IPS-11a (cell line): Measurements from ENCODE around the gene FAP.

Experiments
- H3K4me3 ChIP-seq: one replicate; pipeline ENCODE4 v1.5.1; 2013; ENCODE audit warnings: low read depth, low read length, control low read depth

Gene FAP

GRCh38 chr2:162196638-162197037 lies 46.6 kb downstream of the FAP start:
- H3K4me3 ChIP-seq: no peak overlapping the region

- no peak overlapping the region for H3K4me3 ChIP-seq
Measured at GRCh38 chr2:162188451-162188850, 54.8 kb downstream of the FAP start.

- no peak overlapping the region for H3K4me3 ChIP-seq
Measured at GRCh38 chr2:162185541-162186232, 57.6 kb downstream of the FAP start.

GRCh38 chr2:162184821-162185450 lies 58.3 kb downstream of the FAP start:
- H3K4me3 ChIP-seq: no peak overlapping the region

- no peak overlapping the region for H3K4me3 ChIP-seq
Measured at GRCh38 chr2:162184359-162184758, 58.9 kb downstream of the FAP start.

GRCh38 chr2:162182395-162182794 lies 60.9 kb downstream of the FAP start:
- H3K4me3 ChIP-seq: no peak overlapping the region

GRCh38 chr2:162177301-162177700 lies 65.9 kb downstream of the FAP start:
- no peak overlapping the region for H3K4me3 ChIP-seq

- no peak overlapping the region for H3K4me3 ChIP-seq
Measured at GRCh38 chr2:162175714-162176113, 67.5 kb downstream of the FAP start.

- H3K4me3 ChIP-seq: no peak overlapping the region
Measured at GRCh38 chr2:162174746-162175145, 68.5 kb downstream of the FAP start.

GRCh38 chr2:162172802-162173370 lies 70.4 kb downstream of the FAP start:
- H3K4me3 ChIP-seq: no peak overlapping the region

GRCh38 chr2:162166745-162167144 lies 76.5 kb downstream of the FAP start:
- H3K4me3 ChIP-seq: no peak overlapping the region

GRCh38 chr2:162166174-162166573 lies 77.1 kb downstream of the FAP start:
- no peak overlapping the region for H3K4me3 ChIP-seq

GRCh38 chr2:162164802-162165201 lies 78.4 kb downstream of the FAP start:
- no peak overlapping the region for H3K4me3 ChIP-seq

GRCh38 chr2:162159446-162159845 lies 83.8 kb downstream of the FAP start:
- H3K4me3 ChIP-seq: no peak overlapping the region

GRCh38 chr2:162156149-162156548 lies 87.1 kb downstream of the FAP start:
- no peak overlapping the region for H3K4me3 ChIP-seq

GRCh38 chr2:162155093-162155492 lies 88.2 kb downstream of the FAP start:
- no peak overlapping the region for H3K4me3 ChIP-seq

- no peak overlapping the region for H3K4me3 ChIP-seq
Measured at GRCh38 chr2:162153608-162154224, 89.5 kb downstream of the FAP start.

GRCh38 chr2:162152147-162152546 lies 91.1 kb downstream of the FAP start, which contains the start of gene GCG:
Gene GCG (minus strand): TSS chr2:162152247. CDS start chr2:162149178, 3,069 bp downstream.
- no peak within 1 kb of the TSS for H3K4me3 ChIP-seq

GRCh38 chr2:162149940-162150339 lies 93.3 kb downstream of the FAP start:
- no peak overlapping the region for H3K4me3 ChIP-seq

- no peak overlapping the region for H3K4me3 ChIP-seq
Measured at GRCh38 chr2:162149466-162149865, 93.8 kb downstream of the FAP start.

- H3K4me3 ChIP-seq: no peak overlapping the region
Measured at GRCh38 chr2:162148956-162149355, 94.3 kb downstream of the FAP start.

- no peak overlapping the region for H3K4me3 ChIP-seq
Measured at GRCh38 chr2:162143969-162144368, 99.3 kb downstream of the FAP start.
